Parathyroid adenoma (tissue), 2 donors: Measurements from ENCODE around the gene STARD8.

Experiments
- H2AFZ ChIP-seq: fragments of 300-600 bp; sonication (generic); one replicate; pipeline ENCODE4 v1.7.0; 2017; ENCODE audit warnings: antibody characterized with exemption, mild to moderate bottlenecking
- H3K27ac ChIP-seq: fragments of 300-600 bp; sonication (generic); one replicate; pipeline ENCODE4 v1.7.0; 2017
- H3K27me3 ChIP-seq: fragments of 300-600 bp; sonication (generic); one replicate; pipeline ENCODE4 v1.7.0; 2017; ENCODE audit warnings: low read length; ENCODE audit not compliant: control insufficient read depth, insufficient read depth
- H3K36me3 ChIP-seq: fragments of 300-600 bp; sonication (generic); one replicate; pipeline ENCODE4 v1.7.0; 2017; ENCODE audit warnings: low read length; ENCODE audit not compliant: control insufficient read depth, insufficient read depth
- H3K4me1 ChIP-seq: fragments of 300-600 bp; sonication (generic); one replicate; pipeline ENCODE4 v1.7.0; 2017; ENCODE audit warnings: control low read depth
- H3K4me2 ChIP-seq: fragments of 300-600 bp; sonication (generic); one replicate; pipeline ENCODE4 v1.7.0; 2017; ENCODE audit warnings: low read length
- H3K4me3 ChIP-seq: fragments of 300-600 bp; sonication (generic); one replicate; pipeline ENCODE4 v1.7.0; 2017; ENCODE audit warnings: low read depth, low read length
- H3K79me2 ChIP-seq: fragments of 300-600 bp; sonication (generic); one replicate; pipeline ENCODE4 v1.7.0; 2017; ENCODE audit warnings: control low read depth
- H3K9ac ChIP-seq: fragments of 300-600 bp; sonication (generic); one replicate; pipeline ENCODE4 v1.7.0; 2017; ENCODE audit warnings: mild to moderate bottlenecking
- H3K9me3 ChIP-seq: fragments of 300-600 bp; sonication (generic); one replicate; pipeline ENCODE4 v1.7.0; 2017; ENCODE audit warnings: low read length; ENCODE audit not compliant: control insufficient read depth
- CTCF ChIP-seq: fragments of 300-600 bp; sonication (generic); IDR thresholded peaks from one replicate; pipeline ENCODE4 v1.7.0; 2017; ENCODE audit warnings: antibody characterized with exemption, mild to moderate bottlenecking
- donor health status: primary hyperparathyroidism.

The STARD8 gene

GRCh38 chrX:68743754-68744153, 96.3 kb downstream of the STARD8 start:
- TF ChIP-seq CTCF: no peak
- Histone ChIP-seq H3K9ac (no peak overlapping the region), H2AFZ (no peak overlapping the region), H3K36me3 (no peaks in the 10 kb centered on the region), H3K27ac (no peak overlapping the region), H3K27me3 (no peaks in the 10 kb centered on the region), H3K4me2 (no peak overlapping the region), H3K79me2 (no peaks in the 10 kb centered on the region), H3K4me1 (no peaks in the 10 kb centered on the region), H3K9me3 (no peaks in the 10 kb centered on the region), H3K4me3 (no peak overlapping the region)

- Histone ChIP-seq H3K4me3 (no peak overlapping the region), H3K9me3 (no peaks in the 10 kb centered on the region), H3K4me1 (no peaks in the 10 kb centered on the region), H3K4me2 (no peak overlapping the region), H3K36me3 (no peaks in the 10 kb centered on the region), H3K27ac (no peak overlapping the region), H3K27me3 (no peaks in the 10 kb centered on the region), H2AFZ (no peak overlapping the region), H3K79me2 (no peaks in the 10 kb centered on the region), H3K9ac (no peak overlapping the region)
- TF ChIP-seq CTCF: no peak
Measured at GRCh38 chrX:68746988-68747387, 99.5 kb downstream of the STARD8 start.

- Histone ChIP-seq H3K27ac (no peak overlapping the region), H3K4me1 (no peaks in the 10 kb centered on the region), H3K9me3 (no peaks in the 10 kb centered on the region), H3K4me3 (no peak overlapping the region), H3K36me3 (no peaks in the 10 kb centered on the region), H3K27me3 (no peaks in the 10 kb centered on the region), H3K9ac (no peak overlapping the region), H3K4me2 (no peak overlapping the region), H3K79me2 (no peaks in the 10 kb centered on the region), H2AFZ (no peak overlapping the region)
- no peak for TF ChIP-seq CTCF
Measured at GRCh38 chrX:68748030-68748429, 100.6 kb downstream of the STARD8 start.

- H3K9ac ChIP-seq: no peak overlapping the region
- H3K4me2 ChIP-seq: no peak overlapping the region
- no peak for TF ChIP-seq CTCF
Measured at GRCh38 chrX:68749426-68749825, 102.0 kb downstream of the STARD8 start.

GRCh38 chrX:68750316-68750715, 102.8 kb downstream of the STARD8 start:
- Histone ChIP-seq H2AFZ (no peak overlapping the region), H3K27ac (no peak overlapping the region), H3K4me3 (no peak overlapping the region), H3K79me2 (no peaks in the 10 kb centered on the region), H3K9me3 (no peaks in the 10 kb centered on the region), H3K4me2 (no peak overlapping the region), H3K27me3 (no peaks in the 10 kb centered on the region), H3K4me1 (no peaks in the 10 kb centered on the region), H3K36me3 (no peaks in the 10 kb centered on the region), H3K9ac (no peak overlapping the region)
- no peak for TF ChIP-seq CTCF

More at GRCh38 chrX:68749426-68749825, 102.0 kb downstream of the STARD8 start:
- no peaks in the 10 kb centered on the region for H3K79me2 ChIP-seq
- no peak overlapping the region for H3K27ac ChIP-seq
- no peaks in the 10 kb centered on the region for H3K9me3 ChIP-seq
- no peaks in the 10 kb centered on the region for H3K36me3 ChIP-seq
- no peak overlapping the region for H2AFZ ChIP-seq
- no peak overlapping the region for H3K4me3 ChIP-seq
- no peaks in the 10 kb centered on the region for H3K27me3 ChIP-seq
- no peaks in the 10 kb centered on the region for H3K4me1 ChIP-seq
